ENCODE measurements around the gene SH2D2A. TPM values are rescaled to one million over a fixed set of nuclear protein-coding genes. Genes with fewer than 3 reads are reported as not detected.

Gene SH2D2A
- total and polyA plus RNA-seq, 2 of the 4 experiments (the other 2 are of a cell fraction), result not detected

- Histone ChIP-seq H2BK120ac (ENCODE audit: low read depth, low read length) (no peak within 1 kb of the TSS), H4K20me1 (ENCODE audit: insufficient read depth, low read length) (0 out of 2 replicates have a peak, but pooled peaks cover 9% of the 10 kb centered on the region), H4K8ac (ENCODE audit: low read depth in 2 of 2, low read length in 2 of 2) (no peak within 1 kb of the TSS), H3K4me2 (ENCODE audit: low read depth, low read length) (peak within 1 kb of the TSS; percentile 72), H3K27ac (ENCODE audit: insufficient read depth, low read length) (no peak within 1 kb of the TSS), H3K4ac (ENCODE audit: low read depth, low read length) (no peak within 1 kb of the TSS), H3K9me3 (ENCODE audit: control insufficient read depth, insufficient read depth, low read length) (no peaks in the 10 kb centered on the region), H3K9ac (ENCODE audit: low read depth, low read length) (no peak within 1 kb of the TSS), H4K5ac (ENCODE audit: low read depth, low read length) (no peak within 1 kb of the TSS), H4K91ac (ENCODE audit: insufficient read depth, low read depth, low read length) (no peak within 1 kb of the TSS), H3K27me3 (ENCODE audit: control insufficient read depth, insufficient read depth, low read length) (peaks cover 95% of the 10 kb centered on the region), H2AK5ac (ENCODE audit: low read depth, low read length) (no peak within 1 kb of the TSS), H2AK9ac (replicated peaks; ENCODE audit: low read depth, low read length, poor library complexity) (peak within 1 kb of the TSS; percentile 44), H3K23ac (ENCODE audit: low read depth, low read length) (no peak within 1 kb of the TSS), H2BK15ac (ENCODE audit: low read depth, low read length) (no peak within 1 kb of the TSS), H3K56ac (ENCODE audit: extremely low read depth, insufficient read depth, low read length) (no peak within 1 kb of the TSS), H3K4me1 (ENCODE audit: control insufficient read depth, insufficient read depth, low read length) (peaks cover 4% of the 10 kb centered on the region; the same call in 1 of the 2 replicates), H2BK5ac (ENCODE audit: low read depth, low read length, poor library complexity, severe bottlenecking) (no peak within 1 kb of the TSS), H2BK20ac (ENCODE audit: low read depth, low read length) (no peak within 1 kb of the TSS), H3K4me3 (ENCODE audit: insufficient read depth, low read depth, low read length) (peak within 1 kb of the TSS; percentile 13; the same call in 1 of the 2 replicates), H3K14ac (replicated peaks; ENCODE audit: low read depth, low read length) (no peak within 1 kb of the TSS), H2AFZ (replicated peaks; ENCODE audit: low read length, poor library complexity) (peak within 1 kb of the TSS; percentile 73), H3K18ac (ENCODE audit: low read depth, low read length) (no peak within 1 kb of the TSS), H3K36me3 (ENCODE audit: control insufficient read depth, insufficient read depth, low read length) (no peaks in the 10 kb centered on the region), H3K79me1 (ENCODE audit: low read depth in 1 of 2, low read length in 2 of 2) (no peaks in the 10 kb centered on the region), H3K9me1 (ENCODE audit: insufficient read depth, low read length) (no peaks in the 10 kb centered on the region)
- 7% methylated on average over 36 of the region's 69 CpGs; no CpG with 5 or more reads in 1 of the 2 experiments for WGBS, 2 experiments (ENCODE audit: extremely low coverage in 2 of 2, insufficient read length in 1 of 2)
- ChIA-PET POLR2A (ENCODE audit: unreplicated experiment) (interaction anchor here (0.7 kb wide), 1 partner anchor 19 kb away, joined by 11 read pairs; no protein-coding TSS in a partner anchor), CTCF (interaction anchor here (0.9 to 3.6 kb wide), 14 partner anchors 10 to 173 kb away, joined by 3 to 28 read pairs (median 6); partner anchors contain the start of genes ISG20L2 and METTL25B)
- DNase-seq (no peak), ATAC-seq (ENCODE audit: low read depth) (peak; percentile 45)
- no TSS peak for BruUV-seq (replicated peaks)
- TF ChIP-seq RCOR1 (IDR thresholded peaks at IDR 0.05; ENCODE audit: insufficient replicate concordance, low read length) (no peak), CEBPB (IDR thresholded peaks at IDR 0.05; ENCODE audit: low read depth, low read length) (no peak), RFX5 (IDR thresholded peaks at IDR 0.05; ENCODE audit: low read depth, low read length) (no peak), BHLHE40 (IDR thresholded peaks at IDR 0.05; ENCODE audit: low read depth, low read length) (no peak), SMC3 (IDR thresholded peaks at IDR 0.05; ENCODE audit: low read depth, low read length) (no peak), ELK1 (IDR thresholded peaks at IDR 0.05; ENCODE audit: borderline replicate concordance, low read depth, low read length) (no peak), MAFK (IDR thresholded peaks at IDR 0.05; ENCODE audit: low read depth, low read length) (no peak)
- intact Hi-C loops (cut with micrococcal nuclease) (loop anchor here (1.0 kb wide), 4 partner anchors 64 to 172 kb away; no protein-coding TSS in a partner anchor), dilution Hi-C loops (cut with HindIII; ENCODE audit: low sequenced_read_pairs, unreplicated experiment) (no loop called here), in situ Hi-C loops (cut with MboI; ENCODE audit: low sequenced_read_pairs) (no loop called here)
Observed at GRCh38 chr1:156860628-156861423, 44.2 kb upstream of the SH2D2A start, which contains the start of gene NTRK1. Gene NTRK1 (plus strand): TSS chr1:156860865. CDS start chr1:156860935, 70 bp downstream.
